Spinal cord (tissue), 10 donors: ENCODE results near the gene STX10. TPM values are rescaled to one million over a fixed set of nuclear protein-coding genes. Genes with fewer than 3 reads are reported as not detected.
"Not testable (repeated sequence)": the region's sequence is repeated elsewhere in the genome, so short reads cannot be mapped to it uniquely, and the experiment has no call there.

ENCODE experiments used
- DNase-seq, 6 donors: peaks; one replicate each; pipeline versions ENCODE4 v3.0.0 to v3.0.0-alpha.2; 2013 to 2015; ENCODE audit warnings: low spot score in 6 of 6, low read depth in 4 of 6
- H3K27ac ChIP-seq: one replicate; pipeline ENCODE4 v1.5.1; 2013; ENCODE audit warnings: low read depth, low read length, control low read depth
- H3K27me3 ChIP-seq: one replicate; pipeline ENCODE4 v1.6.1; 2013; ENCODE audit warnings: low read length; ENCODE audit not compliant: control insufficient read depth, insufficient read depth
- H3K36me3 ChIP-seq: one replicate; pipeline ENCODE4 v1.6.1; 2013; ENCODE audit warnings: low read length; ENCODE audit not compliant: control insufficient read depth, insufficient read depth
- H3K4me1 ChIP-seq: one replicate; pipeline ENCODE4 v1.6.1; 2013; ENCODE audit warnings: low read length; ENCODE audit not compliant: control insufficient read depth, insufficient read depth
- H3K4me3 ChIP-seq: one replicate; pipeline ENCODE4 v1.5.1; 2013; ENCODE audit warnings: low read depth, low read length, control low read depth
- H3K9me3 ChIP-seq: one replicate; pipeline ENCODE4 v1.6.1; 2013; ENCODE audit warnings: low read length; ENCODE audit not compliant: control insufficient read depth, insufficient read depth
- WGBS: methylation state at CpG from one replicate; pipeline ENCODE4 v1.1.5; 2013; ENCODE audit warnings: missing lambda C conversion rate; ENCODE audit not compliant: insufficient coverage; 5-methylcytosine and 5-hydroxymethylcytosine counted together
- long read RNA-seq, 4 donors: transcript quantifications; one replicate each; lab custom pipeline, GENCODE V29; 2026
- polyA plus RNA-seq, 2 donors: library from polyadenylated mRNA; unstranded; fragments of 120-200 nt; gene quantifications; one replicate each; pipeline ENCODE4 v1.2.1, GENCODE V29; 2013; ENCODE audit not compliant: insufficient read length in 2 of 2
- total RNA-seq, 2 donors: library from RNA; depleted of rRNA in 1 of 2; stranded (reverse); fragments of 120-200 nt in 1 of 2; fragments of >200 nt in 1 of 2; gene quantifications; one replicate each; pipeline versions ENCODE4 v1.2.3 to v1.2.4, GENCODE V29; 2013 to 2014
- donor health status: healthy.

The STX10 gene, protein sequence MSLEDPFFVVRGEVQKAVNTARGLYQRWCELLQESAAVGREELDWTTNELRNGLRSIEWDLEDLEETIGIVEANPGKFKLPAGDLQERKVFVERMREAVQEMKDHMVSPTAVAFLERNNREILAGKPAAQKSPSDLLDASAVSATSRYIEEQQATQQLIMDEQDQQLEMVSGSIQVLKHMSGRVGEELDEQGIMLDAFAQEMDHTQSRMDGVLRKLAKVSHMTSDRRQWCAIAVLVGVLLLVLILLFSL
- total RNA-seq, result 10 to 100 TPM; 25.5 to 58.0 TPM
- polyA plus RNA-seq, result 10 to 100 TPM; 69.4 to 71.3 TPM
- long read RNA-seq, donor 1, transcript STX10-204 (8 exons, 1,136 nt), result major isoform, 23 of 32 reads
- long read RNA-seq, donor 1, partial matches to known transcripts, result 5 of 32 reads
- long read RNA-seq, donor 1, other reads (novel, unspliced or antisense), result 0 of 32 reads
- long read RNA-seq, donor 2, partial matches to known transcripts, result 0 of 4 reads
- long read RNA-seq, donor 2, other reads (novel, unspliced or antisense), result 0 of 4 reads
- long read RNA-seq, donor 3, transcript STX10-204 (8 exons, 1,136 nt), result major isoform, 5 of 8 reads
- long read RNA-seq, donor 3, partial matches to known transcripts, result 0 of 8 reads
- long read RNA-seq, donor 3, other reads (novel, unspliced or antisense), result 0 of 8 reads
- long read RNA-seq, donor 4, transcript STX10-204 (8 exons, 1,136 nt), result major isoform, 39 of 54 reads
- long read RNA-seq, donor 4, partial matches to known transcripts, result 8 of 54 reads
- long read RNA-seq, donor 4, other reads (novel, unspliced or antisense), result 0 of 54 reads

DNA sequence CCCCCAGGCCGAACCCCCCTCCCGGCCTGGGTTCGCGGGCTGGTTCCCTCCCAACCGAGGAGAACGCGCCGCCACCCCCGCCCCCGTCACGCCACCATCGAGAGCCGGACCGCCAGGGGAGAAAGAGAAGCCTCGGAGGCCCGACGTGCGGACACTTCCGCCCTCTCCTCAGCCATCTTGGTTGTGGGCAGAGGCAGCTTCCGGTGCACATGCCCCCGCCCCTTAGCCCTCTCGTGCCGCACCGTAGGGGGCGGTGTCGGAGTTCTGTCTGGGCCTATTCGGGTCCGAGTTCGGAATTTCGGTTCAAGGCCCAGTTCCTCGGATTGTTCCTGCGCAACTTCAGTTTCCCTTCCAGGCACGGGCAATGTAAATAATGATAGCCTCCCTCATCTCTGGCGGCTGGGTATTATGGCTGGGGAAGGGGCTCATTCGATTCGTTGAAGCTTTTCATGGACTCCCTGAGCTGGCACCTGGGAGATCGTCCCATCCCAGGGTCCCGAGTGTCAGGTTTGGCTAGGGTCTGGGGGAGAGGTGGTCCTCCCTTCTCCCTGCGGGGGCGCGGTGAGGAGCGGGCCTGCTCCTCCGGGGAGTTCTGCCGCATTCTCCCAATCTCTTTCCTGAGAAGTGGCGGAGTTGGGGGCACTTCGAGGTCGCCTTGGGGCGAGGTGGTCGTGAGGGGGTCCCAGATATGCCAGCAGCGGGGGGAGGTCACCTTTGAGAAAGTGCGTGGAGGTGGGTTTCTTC, at the start of gene STX10, which contains the start of gene IER2:
TSS of gene STX10 (minus strand) at position 189 of the 744 bp plus-strand sequence. CDS start 202 bp downstream, outside the sequence.
TSS of gene IER2 (plus strand) at position 225 of the 744 bp plus-strand sequence. CDS start 2,776 bp downstream, outside the sequence.
- no peaks in the 10 kb centered on the region for H3K9me3 ChIP-seq
- H3K36me3 ChIP-seq, result peaks cover 23% of the 10 kb centered on the region
- H3K4me3 ChIP-seq, result peak within 1 kb of the TSS; percentile 90
- peaks cover 54% of the 10 kb centered on the region for H3K4me1 ChIP-seq
- WGBS, result under 1% methylated on average over 40 of the region's 51 CpGs
- H3K27me3 ChIP-seq, result peaks cover 3% of the 10 kb centered on the region
- peak in 4 of 6 donors; percentile 85 to 98 (median 94) for DNase-seq
- peak within 1 kb of the TSS; percentile 98 for H3K27ac ChIP-seq

DNA sequence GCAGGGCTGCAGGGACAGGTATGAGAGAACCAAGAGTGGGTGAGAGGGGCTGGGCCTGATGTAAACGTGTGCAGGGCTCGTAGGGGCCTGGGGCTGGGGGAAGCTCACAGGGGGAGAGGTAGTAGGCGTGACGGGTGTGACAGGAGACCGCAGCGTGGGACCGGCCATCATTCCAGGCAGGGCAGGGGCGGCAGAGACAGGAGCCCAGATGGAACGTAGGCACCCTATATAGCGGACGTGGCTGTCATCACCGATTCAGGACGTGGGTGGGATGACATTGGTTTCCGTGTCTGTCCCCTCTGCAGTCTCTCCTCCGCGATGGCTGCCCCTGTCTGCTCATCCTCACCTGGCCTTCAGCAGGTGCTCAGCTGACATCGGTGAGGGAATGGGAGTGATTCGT, 48.5 kb upstream of the STX10 start:
- Histone ChIP-seq H3K27ac (no peak overlapping the region), H3K4me3 (no peak overlapping the region), H3K27me3 (no peaks in the 10 kb centered on the region), H3K4me1 (no peaks in the 10 kb centered on the region), H3K36me3 (no peaks in the 10 kb centered on the region), H3K9me3 (no peaks in the 10 kb centered on the region)
- DNase-seq, result no peak
- WGBS, result 91% methylated on average over 18 of the region's 18 CpGs

DNA sequence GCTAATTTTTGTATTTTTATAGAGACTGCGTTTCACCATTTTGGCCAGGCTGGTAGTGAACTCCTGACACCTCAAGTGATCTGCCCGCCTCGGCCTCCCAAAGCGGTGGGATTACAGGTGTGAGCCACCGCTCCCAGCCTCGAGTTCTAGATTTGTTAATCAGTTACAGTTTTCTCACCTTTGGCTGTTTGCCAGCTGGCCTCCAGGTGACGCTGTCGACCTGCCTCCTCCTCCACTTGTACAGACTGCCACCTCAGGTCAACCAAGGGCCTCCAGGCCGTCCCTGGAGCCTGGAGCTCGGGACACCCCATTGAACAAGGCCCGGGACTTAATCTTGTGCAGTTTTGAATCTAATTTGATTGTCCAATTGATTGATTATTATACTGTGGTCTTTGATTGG, 45.5 kb upstream of the STX10 start:
- Histone ChIP-seq H3K4me1 (no peaks in the 10 kb centered on the region), H3K4me3 (no peak overlapping the region), H3K27me3 (no peaks in the 10 kb centered on the region), H3K9me3 (no peaks in the 10 kb centered on the region), H3K36me3 (no peaks in the 10 kb centered on the region), H3K27ac (no peak overlapping the region)
- no peak for DNase-seq
- WGBS, result 58% methylated on average over 8 of the region's 11 CpGs

DNA sequence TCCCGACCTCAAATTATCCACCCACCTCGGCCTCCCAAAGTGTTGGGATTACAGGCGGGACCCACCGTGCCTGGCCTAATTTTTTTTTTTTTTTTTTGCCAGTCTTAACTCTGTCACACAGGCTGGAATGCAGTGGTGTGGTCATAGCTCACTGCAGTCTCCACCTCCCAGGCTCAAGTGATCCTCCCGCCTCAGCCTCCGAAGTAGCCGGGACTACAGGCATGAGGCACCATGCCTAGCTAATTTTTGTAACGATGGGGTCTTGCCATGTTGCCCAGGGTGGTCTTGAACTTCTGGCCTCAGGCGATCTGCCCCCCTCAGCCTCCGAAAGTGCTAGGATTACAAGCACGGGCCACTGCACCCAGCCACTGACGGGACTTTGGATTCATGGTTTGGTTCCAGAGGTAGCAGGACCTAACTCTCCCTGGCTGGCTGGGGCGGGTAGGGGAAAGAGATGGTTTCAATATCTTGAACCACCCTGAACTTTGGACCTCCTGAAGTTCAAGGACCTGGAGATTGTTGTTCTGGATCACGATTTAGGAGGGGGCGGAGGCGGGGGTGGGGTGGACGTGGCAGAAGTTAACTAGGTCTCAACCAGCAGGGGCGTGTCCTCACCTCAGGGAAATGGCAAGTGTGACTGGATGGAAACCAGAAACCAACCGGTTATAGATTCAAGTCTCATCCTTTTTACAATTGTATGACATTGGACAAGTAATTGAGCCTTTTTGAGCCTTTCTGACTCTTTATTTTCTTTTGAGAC, 40.8 kb upstream of the STX10 start:
- no peak for DNase-seq
- Histone ChIP-seq H3K36me3 (no peaks in the 10 kb centered on the region), H3K27me3 (no peaks in the 10 kb centered on the region), H3K9me3 (no peaks in the 10 kb centered on the region), H3K4me3 (no peak overlapping the region), H3K4me1 (no peaks in the 10 kb centered on the region), H3K27ac (no peak overlapping the region)
- 88% methylated on average over 18 of the region's 19 CpGs for WGBS

DNA sequence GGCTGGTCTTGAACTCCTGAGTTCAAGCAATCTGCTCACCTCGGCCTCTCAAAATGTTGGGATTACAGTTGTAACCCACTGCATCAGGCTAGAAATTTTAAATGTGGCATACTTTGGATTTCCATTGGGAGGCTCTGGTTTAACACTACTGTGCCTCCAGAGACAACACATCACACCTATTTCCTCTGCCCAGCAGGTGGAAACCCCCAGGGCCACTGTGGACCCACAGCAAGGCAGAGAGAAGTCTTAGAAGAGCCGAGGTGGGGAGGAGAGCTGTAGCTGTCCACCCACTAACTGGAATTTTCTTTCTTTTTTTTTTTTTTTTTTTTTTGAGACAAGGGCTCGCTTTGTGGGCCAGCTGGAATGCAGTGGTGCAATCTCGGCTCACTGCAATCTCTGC, 39.4 kb upstream of the STX10 start:
- 80% methylated on average over 1 of the region's 4 CpGs for WGBS
- Histone ChIP-seq H3K4me3 (no peak overlapping the region), H3K27ac (no peak overlapping the region), H3K27me3 (no peaks in the 10 kb centered on the region), H3K9me3 (no peaks in the 10 kb centered on the region), H3K36me3 (no peaks in the 10 kb centered on the region), H3K4me1 (peaks cover 3% of the 10 kb centered on the region)
- DNase-seq, result no peak

DNA sequence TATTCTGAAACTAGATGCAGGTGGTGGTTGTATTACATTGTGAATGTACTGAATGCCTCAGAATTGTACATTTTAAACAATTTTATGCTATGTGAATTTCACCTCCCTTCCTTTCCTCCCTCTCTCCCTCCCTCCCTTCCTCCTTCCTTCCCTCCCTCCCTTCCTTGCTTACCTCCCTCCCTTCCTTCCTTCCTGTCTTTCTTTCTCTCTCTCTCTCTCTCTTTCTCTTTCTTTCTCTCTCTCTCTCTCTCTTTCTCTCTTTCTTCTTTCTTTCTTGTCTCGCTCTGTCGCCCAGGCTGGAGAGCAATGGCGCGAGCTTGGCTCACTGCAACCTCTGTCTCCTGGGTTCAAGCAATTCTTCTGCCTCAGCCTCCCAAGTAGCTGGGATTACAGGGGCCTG, 37.2 kb upstream of the STX10 start:
- H3K27ac ChIP-seq, result no peak overlapping the region
- no peaks in the 10 kb centered on the region for H3K36me3 ChIP-seq
- H3K9me3 ChIP-seq, result no peaks in the 10 kb centered on the region
- no peak for DNase-seq
- no peaks in the 10 kb centered on the region for H3K27me3 ChIP-seq
- H3K4me1 ChIP-seq, result peaks cover 3% of the 10 kb centered on the region
- no peak overlapping the region for H3K4me3 ChIP-seq
- WGBS, result 93% methylated on average over 4 of the region's 4 CpGs

DNA sequence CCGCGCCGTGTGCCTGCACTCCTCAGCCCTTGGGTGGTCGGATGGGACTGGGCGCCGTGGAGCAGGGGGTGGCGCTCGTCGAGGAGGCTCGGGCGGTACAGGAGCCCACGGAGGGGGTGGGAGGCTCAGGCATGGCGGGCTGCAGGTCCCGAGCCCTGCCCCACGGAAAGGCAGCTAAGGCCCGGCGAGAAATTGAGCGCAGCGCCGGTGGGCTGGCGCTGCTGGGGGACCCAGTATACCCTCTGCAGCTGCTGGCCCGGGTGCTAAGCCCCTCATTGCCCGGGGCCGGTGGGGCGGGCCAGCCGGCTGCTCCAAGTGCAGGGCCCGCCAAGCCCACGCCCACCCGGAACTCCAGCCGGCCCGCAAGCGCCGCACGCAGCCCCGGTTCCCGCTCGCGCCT, 36.5 kb upstream of the STX10 start:
- WGBS, result 95% methylated on average over 32 of the region's 38 CpGs
- DNase-seq, H3K27ac ChIP-seq: not testable (repeated sequence)

DNA sequence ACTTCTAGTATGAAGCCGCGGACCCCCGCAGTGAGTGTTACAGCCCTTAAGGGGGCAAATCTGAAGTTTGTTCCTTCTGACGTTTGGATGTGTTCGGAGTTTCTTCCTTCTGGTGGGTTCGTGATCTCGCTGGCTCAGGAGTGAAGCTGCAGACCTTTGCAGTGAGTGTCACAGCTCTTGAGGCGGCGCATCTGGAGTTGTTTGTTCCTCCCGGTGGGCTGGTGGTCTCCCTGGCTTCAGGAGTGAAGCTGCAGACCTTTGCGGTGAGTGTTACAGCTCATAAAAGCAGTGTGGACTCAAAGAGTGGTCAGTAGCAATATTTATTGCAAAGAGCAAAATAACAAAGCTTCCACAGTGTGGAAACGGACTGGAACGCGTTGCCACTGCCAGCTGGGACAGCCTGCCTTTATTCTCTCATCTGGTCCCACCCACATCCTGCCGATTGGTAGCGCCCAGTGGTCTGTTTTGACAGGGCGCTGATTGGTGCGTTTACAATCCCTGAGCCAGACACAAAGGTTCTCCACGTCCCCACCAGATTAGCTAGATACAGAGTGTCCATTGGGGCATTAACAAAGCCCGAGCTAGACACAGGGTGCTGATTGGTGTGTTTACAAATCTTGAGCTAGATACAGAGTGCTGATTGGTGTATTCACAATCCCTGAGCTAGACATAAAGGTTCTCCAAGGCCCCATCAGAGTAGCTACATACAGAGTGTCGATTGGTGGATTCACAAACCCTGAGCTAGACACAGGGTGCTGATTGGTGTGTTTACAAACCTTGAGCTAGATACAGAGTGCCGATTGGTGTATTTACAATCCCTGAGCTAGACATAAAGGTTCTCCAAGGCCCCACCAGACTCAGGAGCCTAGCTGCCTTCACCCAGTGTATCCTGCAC, 35.8 kb upstream of the STX10 start:
- H3K27ac ChIP-seq, DNase-seq, H3K27me3 ChIP-seq, H3K4me3 ChIP-seq, H3K9me3 ChIP-seq, H3K36me3 ChIP-seq: not testable (repeated sequence)
- WGBS, result 62% methylated on average over 18 of the region's 22 CpGs
- peaks cover 16% of the 10 kb centered on the region for H3K4me1 ChIP-seq

More for the DNA sequence above, 36.5 kb upstream of the STX10 start:
- H3K4me3 ChIP-seq, H3K9me3 ChIP-seq, H3K4me1 ChIP-seq, H3K27me3 ChIP-seq, H3K36me3 ChIP-seq: not testable (repeated sequence)
